DOHH2 (cell line): ENCODE data around the gene PHC2.

Source experiments
- EZH2phosphoT487 ChIP-seq: fragments of 200-600 bp; sonication (generic); IDR thresholded peaks from 2 replicates; pipeline ENCODE4 v1.6.1; 2017; ENCODE audit warnings: borderline replicate concordance, mild to moderate bottlenecking, antibody characterized with exemption, low read length, moderate library complexity, mixed read lengths
- TF ChIP-seq, protein P1 (sequence below): fragments of 200-600 bp; sonication (generic); IDR thresholded peaks from one replicate; pipeline ENCODE4 v1.5.1; 2014; ENCODE audit warnings: antibody characterized with exemption, mild to moderate bottlenecking, low read depth, low read length; ENCODE audit not compliant: poor library complexity, severe bottlenecking

DNA sequence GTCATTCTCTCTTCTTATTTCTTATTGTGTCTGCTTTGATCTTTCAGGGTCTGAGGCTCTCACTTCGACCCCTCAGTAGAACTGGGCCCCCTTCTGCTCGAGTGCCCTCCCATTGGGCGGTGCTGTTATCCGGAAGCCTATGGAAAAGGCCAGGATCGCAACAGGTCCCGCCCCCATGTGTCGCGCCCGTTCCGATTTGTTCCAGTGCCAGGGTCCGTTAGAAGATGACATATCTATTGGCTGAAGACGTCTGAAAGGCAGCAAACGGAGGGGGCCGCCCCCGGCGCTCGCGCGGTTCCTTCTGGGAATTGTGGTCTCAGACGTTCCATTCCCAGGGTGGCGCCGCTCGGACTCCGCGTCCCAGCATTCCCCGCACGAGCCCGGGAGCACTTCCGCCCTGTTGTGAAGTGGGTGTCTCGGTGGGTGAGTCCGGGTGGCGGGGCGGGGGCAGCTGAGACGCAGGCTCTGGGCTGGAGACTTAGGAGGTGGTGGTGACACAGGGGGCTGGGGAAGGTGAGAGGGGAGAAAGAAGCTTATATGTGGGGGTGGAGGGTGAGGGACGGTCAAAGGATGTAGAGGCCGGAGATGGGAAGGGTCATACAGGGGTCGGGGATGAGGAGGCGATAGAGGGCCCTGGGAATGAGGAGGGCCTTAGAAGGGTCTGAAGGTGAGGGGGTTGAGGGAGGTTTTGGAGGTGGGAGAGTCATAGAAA is 41.5 kb upstream of the PHC2 start, which contains the start of gene ZSCAN20:
- TF ChIP-seq, protein P1, sequence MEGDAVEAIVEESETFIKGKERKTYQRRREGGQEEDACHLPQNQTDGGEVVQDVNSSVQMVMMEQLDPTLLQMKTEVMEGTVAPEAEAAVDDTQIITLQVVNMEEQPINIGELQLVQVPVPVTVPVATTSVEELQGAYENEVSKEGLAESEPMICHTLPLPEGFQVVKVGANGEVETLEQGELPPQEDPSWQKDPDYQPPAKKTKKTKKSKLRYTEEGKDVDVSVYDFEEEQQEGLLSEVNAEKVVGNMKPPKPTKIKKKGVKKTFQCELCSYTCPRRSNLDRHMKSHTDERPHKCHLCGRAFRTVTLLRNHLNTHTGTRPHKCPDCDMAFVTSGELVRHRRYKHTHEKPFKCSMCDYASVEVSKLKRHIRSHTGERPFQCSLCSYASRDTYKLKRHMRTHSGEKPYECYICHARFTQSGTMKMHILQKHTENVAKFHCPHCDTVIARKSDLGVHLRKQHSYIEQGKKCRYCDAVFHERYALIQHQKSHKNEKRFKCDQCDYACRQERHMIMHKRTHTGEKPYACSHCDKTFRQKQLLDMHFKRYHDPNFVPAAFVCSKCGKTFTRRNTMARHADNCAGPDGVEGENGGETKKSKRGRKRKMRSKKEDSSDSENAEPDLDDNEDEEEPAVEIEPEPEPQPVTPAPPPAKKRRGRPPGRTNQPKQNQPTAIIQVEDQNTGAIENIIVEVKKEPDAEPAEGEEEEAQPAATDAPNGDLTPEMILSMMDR: no peak
- no peak for TF ChIP-seq EZH2phosphoT487
